ENCODE measurements around the gene SMURF2.

SMURF2 gene

GRCh38 chr17:64500487-64500859, 161.6 kb downstream of the SMURF2 start:
- DNase-seq, result no peak

DNA sequence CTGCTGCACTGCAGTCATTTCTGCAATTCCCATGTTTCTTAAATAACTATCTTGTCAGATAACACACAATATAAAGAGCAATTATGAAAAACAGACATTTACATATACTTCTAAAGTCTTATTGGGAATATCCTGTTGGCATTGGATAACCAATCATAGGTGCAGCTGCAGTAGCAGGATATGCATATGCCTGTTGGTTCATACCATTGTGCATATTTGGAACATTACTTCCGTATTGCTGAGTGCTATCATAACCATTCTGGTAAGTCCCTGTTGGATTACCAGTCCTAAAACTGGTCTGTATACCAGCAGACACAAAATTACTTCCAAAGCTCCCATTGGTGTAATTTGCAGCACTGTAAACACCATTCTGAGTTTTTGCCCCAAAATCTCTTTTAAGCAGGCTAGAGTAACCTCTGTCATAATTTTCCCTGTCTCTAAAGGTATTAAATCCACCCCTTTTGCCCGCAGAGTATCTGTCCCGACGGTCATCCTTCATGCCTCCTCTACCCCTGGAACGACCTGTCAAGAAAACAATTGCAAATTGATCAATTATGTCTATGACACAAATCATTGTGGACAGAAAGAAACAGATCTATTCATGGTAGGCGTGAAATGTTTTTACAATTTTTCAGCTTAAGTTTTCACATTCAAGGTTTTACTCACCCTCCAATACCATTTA, 162.2 kb downstream of the SMURF2 start:
- no peak for DNase-seq

GRCh38 chr17:64498308-64499203, 163.6 kb downstream of the SMURF2 start:
- DNase-seq, result no peak

DNA sequence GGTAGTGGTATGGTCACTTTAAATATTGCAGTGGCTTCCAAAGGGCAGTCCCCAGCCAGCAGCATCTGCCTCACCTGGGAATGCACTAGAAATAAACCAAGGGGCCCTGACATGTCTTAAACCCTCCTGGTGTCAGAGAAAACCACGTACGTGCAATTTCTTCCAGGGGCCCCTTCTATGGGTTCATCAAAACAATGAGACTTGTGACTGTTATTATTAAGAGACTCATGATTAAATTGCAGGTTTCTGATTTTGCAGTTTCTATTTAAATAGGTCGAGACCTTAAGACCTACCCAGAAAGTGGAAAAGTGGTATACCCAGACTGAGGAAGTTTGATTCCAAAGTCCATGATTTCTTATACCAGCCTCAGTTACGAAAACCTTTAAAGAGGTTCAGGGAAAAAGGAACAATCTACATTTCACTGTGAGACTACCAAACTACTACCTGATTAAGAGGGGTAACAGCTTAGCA, 164.5 kb downstream of the SMURF2 start:
- no peak for DNase-seq

DNA sequence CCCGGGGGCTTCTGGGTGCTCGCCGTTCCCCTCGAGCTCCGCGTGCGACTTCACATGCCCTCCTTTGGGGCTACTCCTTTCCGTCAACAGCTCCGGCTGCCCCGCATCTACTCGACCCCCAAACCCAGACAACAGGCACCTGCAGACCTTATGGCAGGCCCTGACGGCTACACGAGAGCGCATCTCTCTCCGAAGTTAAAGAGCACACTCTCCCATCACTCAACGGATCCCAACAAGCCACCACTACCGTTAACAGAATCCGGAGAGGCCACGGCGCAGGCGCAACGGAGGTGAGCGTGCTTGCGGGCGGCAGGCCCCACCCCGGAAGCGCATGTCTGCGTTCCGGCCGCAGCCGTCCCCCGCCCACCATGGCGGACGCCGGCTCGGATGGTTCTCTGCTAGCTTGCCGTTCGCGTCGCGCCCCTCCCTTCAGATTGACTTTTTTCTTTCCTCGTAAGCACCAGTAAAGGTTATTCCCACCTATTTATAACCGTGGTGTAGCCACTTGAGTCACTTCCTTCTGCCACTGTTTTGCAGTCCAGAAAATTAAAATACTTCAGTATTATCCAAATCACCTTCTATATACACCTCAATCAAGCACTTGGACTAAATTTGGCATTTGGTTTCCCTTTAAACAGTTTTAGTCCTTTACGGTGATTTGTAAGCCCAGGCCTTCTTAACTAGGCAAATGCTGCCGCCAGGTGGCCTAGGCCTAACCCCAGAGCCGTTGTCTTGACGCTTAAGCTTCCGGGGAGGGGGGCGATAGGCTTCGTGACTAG, 165.1 kb downstream of the SMURF2 start, which contains the start of gene POLG2:
Gene POLG2, minus strand, starts transcription at position 269 of the 779 bp plus-strand sequence. Its CDS starts 86 bp downstream, at position 183.
- peak; percentile 45 for DNase-seq

- DNase-seq, result no peak
Measured at GRCh38 chr17:64496348-64496785, 165.7 kb downstream of the SMURF2 start.
